ENCODE data around the gene SLC25A4.

SLC25A4 gene

GRCh38 chr4:185128272-185129119, 14.6 kb upstream of the SLC25A4 start:
- Histone ChIP-seq H3K4me1 (ENCODE audit: control insufficient read depth, insufficient read depth, low read length) (no peaks in the 10 kb centered on the region; the same call in 1 of the 2 replicates), H3K36me3 (ENCODE audit: control insufficient read depth in 2 of 2, insufficient read depth in 1 of 2, low read length in 2 of 2) (no peaks in the 10 kb centered on the region), H3K27ac (ENCODE audit: extremely low read depth, low read depth, low read length) (peak overlapping the region; percentile 53; the same call in 1 of the 2 replicates), H3K9me3 (ENCODE audit: control insufficient read depth, insufficient read depth, low read depth, low read length) (no peaks in the 10 kb centered on the region), H3K4me3 (ENCODE audit: low read depth, low read length) (peak overlapping the region; percentile 41)
- ChIA-PET CTCF (interaction anchor here (0.6 to 0.7 kb wide), 5 partner anchors 28 to 383 kb away, joined by 3 read pairs; no protein-coding TSS in a partner anchor), POLR2A (interaction anchor here (0.7 to 1.5 kb wide), 2 partner anchors 15 to 410 kb away, joined by 3 to 7 read pairs; partner anchors contain the start of gene SLC25A4)
- peak; percentile 73 for TF ChIP-seq GLIS2 (tag by site-specific recombination; IDR thresholded peaks at IDR 0.05)
- peak; percentile 15; the same call in 1 of the 2 replicates for TF ChIP-seq ZBTB8A (tag by site-specific recombination; IDR thresholded peaks at IDR 0.05)
- TF ChIP-seq ZNF610 (tag by site-specific recombination; IDR thresholded peaks at IDR 0.05; ENCODE audit: borderline replicate concordance) = no peak
- TF ChIP-seq BCL11A (tag by site-specific recombination; IDR thresholded peaks at IDR 0.05; ENCODE audit: low read depth) = no peak
- TF ChIP-seq ZNF785 (tag by site-specific recombination; IDR thresholded peaks at IDR 0.05) = no peak
- no peak for TF ChIP-seq ZNF169 (tag by site-specific recombination; IDR thresholded peaks at IDR 0.05)
- no peak for TF ChIP-seq ZBTB10 (tag by site-specific recombination; IDR thresholded peaks at IDR 0.05)
- peak; percentile 93 for TF ChIP-seq ZBTB20 (tag by site-specific recombination; IDR thresholded peaks at IDR 0.05)
- TF ChIP-seq ZNF335 (tag by site-specific recombination; conservative IDR thresholded peaks at IDR 0.05) = peak; percentile 79
- peak; percentile 72 for TF ChIP-seq PATZ1 (tag by site-specific recombination; IDR thresholded peaks at IDR 0.05)
- no peak for TF ChIP-seq PRDM1 (tag by site-specific recombination; IDR thresholded peaks at IDR 0.05)
- TF ChIP-seq ZNF404 (tag by site-specific recombination; IDR thresholded peaks at IDR 0.05) = no peak
- 0 out of 2 replicates have a peak, but pooled peaks have one; percentile 18 for TF ChIP-seq CTCF (tag by site-specific recombination; IDR thresholded peaks at IDR 0.05)
- TF ChIP-seq EGR2 (tag by site-specific recombination; IDR thresholded peaks at IDR 0.05; ENCODE audit: low read depth) = 0 out of 2 replicates have a peak, but pooled peaks have one; percentile 21
- peak; percentile 27; the same call in 1 of the 2 replicates for TF ChIP-seq SP2 (tag by site-specific recombination; IDR thresholded peaks at IDR 0.05)
- TF ChIP-seq PBX3 (CRISPR knock-in tag; IDR thresholded peaks at IDR 0.05) = no peak
- TF ChIP-seq ZNF341 (tag by site-specific recombination; IDR thresholded peaks at IDR 0.05; ENCODE audit: low read depth) = peak; percentile 90
- TF ChIP-seq ZFP41 (tag by site-specific recombination; IDR thresholded peaks at IDR 0.05; ENCODE audit: borderline replicate concordance) = no peak
- 0 out of 2 replicates have a peak, but pooled peaks have one; percentile 17 for TF ChIP-seq ZNF394 (tag by site-specific recombination; IDR thresholded peaks at IDR 0.05; ENCODE audit: borderline replicate concordance)
- TF ChIP-seq, protein P1, sequence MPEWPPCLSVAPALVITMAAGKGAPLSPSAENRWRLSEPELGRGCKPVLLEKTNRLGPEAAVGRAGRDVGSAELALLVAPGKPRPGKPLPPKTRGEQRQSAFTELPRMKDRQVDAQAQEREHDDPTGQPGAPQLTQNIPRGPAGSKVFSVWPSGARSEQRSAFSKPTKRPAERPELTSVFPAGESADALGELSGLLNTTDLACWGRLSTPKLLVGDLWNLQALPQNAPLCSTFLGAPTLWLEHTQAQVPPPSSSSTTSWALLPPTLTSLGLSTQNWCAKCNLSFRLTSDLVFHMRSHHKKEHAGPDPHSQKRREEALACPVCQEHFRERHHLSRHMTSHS (tag by site-specific recombination; IDR thresholded peaks at IDR 0.05) = no peak
- peak; percentile 70 for TF ChIP-seq ZBTB48 (tag by site-specific recombination; IDR thresholded peaks at IDR 0.05)
- peak; percentile 56 for TF ChIP-seq ZBTB26 (tag by site-specific recombination; optimal IDR thresholded peaks at IDR 0.05)
- no peak for TF ChIP-seq ZNF184 (tag by site-specific recombination; IDR thresholded peaks at IDR 0.05)
